H1 (cell line): Measurements from ENCODE around the gene SLC6A20. TPM values are rescaled to one million over a fixed set of nuclear protein-coding genes. Genes with fewer than 3 reads are reported as not detected.

Experiments
- CTCF ChIA-PET: fragments of 300-600 bp; sonication (Branson Sonifier 250); formaldehyde crosslinking; loops from one replicate; lab custom pipeline; 2021; ENCODE audit not compliant: partially characterized antibody; lab: Charles Lee
- POLR2A ChIA-PET: fragments of 300-600 bp; sonication (Branson Sonifier 250); formaldehyde crosslinking; loops from one replicate; lab custom pipeline; 2021; ENCODE audit warnings: inconsistent platforms; ENCODE audit not compliant: partially characterized antibody; lab: Charles Lee
- DNase-seq, 2 experiments: peaks; one replicate each; pipeline versions ENCODE4 v3.0.0 to v3.0.0-alpha.2; 2010 to 2022; ENCODE audit warnings: low spot score in 2 of 2, low read depth in 1 of 2, mixed read lengths in 1 of 2
- FAIRE-seq: peaks from 2 replicates; lab custom pipeline; 2011; peaks lifted over from hg19 to GRCh38; lab: Jason Lieb, UNC
- H2AFZ ChIP-seq: 2 replicates; pipeline ENCODE4 v1.8.1; 2012; ENCODE audit warnings: low read length, inconsistent platforms
- H2AK5ac ChIP-seq: 2 replicates; pipeline ENCODE4 v1.6.1; 2013; ENCODE audit warnings: low read depth, low read length
- H2BK120ac ChIP-seq: replicated peaks from 2 replicates; pipeline ENCODE3; 2013; ENCODE audit warnings: low read depth, low read length, inconsistent platforms
- H2BK12ac ChIP-seq: 2 replicates; pipeline ENCODE4 v1.6.1; 2013; ENCODE audit warnings: low read depth, low read length
- H2BK15ac ChIP-seq: 2 replicates; pipeline ENCODE4 v1.6.1; 2013; ENCODE audit warnings: low read length
- H2BK20ac ChIP-seq: 2 replicates; pipeline ENCODE4 v1.6.1; 2013; ENCODE audit warnings: low read length
- H2BK5ac ChIP-seq: 2 replicates; pipeline ENCODE4 v1.6.1; 2013; ENCODE audit warnings: low read depth, low read length
- H3K14ac ChIP-seq: 2 replicates; pipeline ENCODE4 v1.6.1; 2013; ENCODE audit warnings: inconsistent platforms; ENCODE audit not compliant: insufficient read length
- H3K18ac ChIP-seq: 2 replicates; pipeline ENCODE4 v1.6.1; 2013; ENCODE audit warnings: low read length; ENCODE audit errors: extremely low read depth
- H3K23ac ChIP-seq: 2 replicates; pipeline ENCODE4 v1.6.1; 2013; ENCODE audit warnings: inconsistent platforms; ENCODE audit not compliant: insufficient read length
- H3K23me2 ChIP-seq: 2 replicates; pipeline ENCODE4 v1.6.1; 2013; ENCODE audit warnings: low read depth, low read length
- H3K27ac ChIP-seq: 2 replicates; pipeline ENCODE4 v1.6.1; 2011; ENCODE audit warnings: low read depth, low read length, inconsistent platforms
- H3K27me3 ChIP-seq, 4 experiments: replicated peaks in 1 of 4; 1 replicate in 1 of 4; 2 replicates in 3 of 4; pipeline versions ENCODE4 v1.6.1 to v1.8.1; 2011 to 2013; ENCODE audit warnings: low read length in 3 of 4, mild to moderate bottlenecking in 3 of 4, inconsistent platforms in 2 of 4, mixed read lengths in 2 of 4, moderate library complexity in 1 of 4; ENCODE audit not compliant: control insufficient read depth in 3 of 4, insufficient read depth in 3 of 4; ENCODE audit errors: extremely low read depth in 1 of 4
- H3K36me3 ChIP-seq, 4 experiments: 2 replicates each; pipeline versions ENCODE4 v1.6.1 to v1.8.1; 2011 to 2013; ENCODE audit warnings: mild to moderate bottlenecking in 4 of 4, low read length in 3 of 4, moderate library complexity in 2 of 4, control low read depth in 1 of 4, inconsistent platforms in 1 of 4; ENCODE audit not compliant: insufficient read depth in 4 of 4, control insufficient read depth in 2 of 4
- H3K4ac ChIP-seq: replicated peaks from 2 replicates; pipeline ENCODE3; 2013; ENCODE audit warnings: low read length, low read depth, mixed read lengths, inconsistent platforms; ENCODE audit not compliant: insufficient read length
- H3K4me1 ChIP-seq, 4 experiments: replicated peaks in 1 of 4; 1 replicate in 1 of 4; 2 replicates in 3 of 4; pipeline versions ENCODE4 v1.6.1 to v1.8.1; 2011 to 2013; ENCODE audit warnings: low read length in 3 of 4, inconsistent platforms in 2 of 4, mixed read lengths in 1 of 4; ENCODE audit not compliant: insufficient read depth in 4 of 4, control insufficient read depth in 3 of 4
- H3K4me2 ChIP-seq, 2 experiments: 2 replicates each; pipeline versions ENCODE4 v1.6.1 to v1.8.1; 2011 to 2013; ENCODE audit warnings: low read depth in 2 of 2, low read length in 2 of 2, control low read depth in 1 of 2, inconsistent platforms in 1 of 2, mild to moderate bottlenecking in 1 of 2; ENCODE audit not compliant: insufficient read depth in 1 of 2
- H3K4me3 ChIP-seq, 4 experiments: fragments of 200-600, 300-600 bp in 1 of 4; sonication (generic), shearing (Covaris generic), sonication (Bioruptor Twin) in 1 of 4; 2 replicates each; pipeline versions ENCODE4 v1.5.1 to v1.8.1; 2011 to 2016; ENCODE audit warnings: low read length in 4 of 4, low read depth in 3 of 4, control low read depth in 2 of 4, inconsistent platforms in 2 of 4, mild to moderate bottlenecking in 2 of 4, mixed read lengths in 1 of 4, moderate library complexity in 1 of 4; ENCODE audit not compliant: insufficient read depth in 2 of 4; ENCODE audit errors: extremely low read depth in 1 of 4
- H3K56ac ChIP-seq: replicated peaks from 2 replicates; pipeline ENCODE3; 2013; ENCODE audit warnings: low read depth, mild to moderate bottlenecking, mixed read lengths, low read length, inconsistent platforms; ENCODE audit not compliant: insufficient read length
- H3K79me1 ChIP-seq: 2 replicates; pipeline ENCODE4 v1.6.1; 2013; ENCODE audit warnings: low read depth, low read length, control low read depth
- H3K79me2 ChIP-seq, 2 experiments: 2 replicates each; pipeline versions ENCODE4 v1.6.1 to v1.8.1; 2012 to 2013; ENCODE audit warnings: low read length in 2 of 2, mild to moderate bottlenecking in 2 of 2, inconsistent platforms in 1 of 2; ENCODE audit not compliant: insufficient read depth in 2 of 2, control insufficient read depth in 1 of 2
- H3K9ac ChIP-seq, 4 experiments: replicated peaks in 1 of 4; 1 replicate in 1 of 4; 2 replicates in 3 of 4; pipeline versions ENCODE4 v1.6.1 to v1.8.1; 2011 to 2013; ENCODE audit warnings: low read depth in 3 of 4, low read length in 3 of 4, control low read depth in 2 of 4, mild to moderate bottlenecking in 2 of 4, moderate library complexity in 2 of 4, inconsistent platforms in 1 of 4; ENCODE audit errors: extremely low read depth in 1 of 4
- H3K9me3 ChIP-seq, 2 experiments: 2 replicates each; pipeline versions ENCODE4 v1.6.1 to v1.8.1; 2012 to 2013; ENCODE audit warnings: mild to moderate bottlenecking in 2 of 2, moderate library complexity in 2 of 2, control low read depth in 1 of 2, inconsistent platforms in 1 of 2, low read depth in 1 of 2, low read length in 1 of 2, mixed read lengths in 1 of 2; ENCODE audit not compliant: insufficient read depth in 2 of 2
- H4K20me1 ChIP-seq, 2 experiments: replicated peaks in 1 of 2; 2 replicates each; pipeline versions ENCODE3 to v1.8.1; 2011 to 2013; ENCODE audit warnings: inconsistent platforms in 2 of 2, low read length in 2 of 2, mild to moderate bottlenecking in 1 of 2; ENCODE audit not compliant: insufficient read depth in 2 of 2, control insufficient read depth in 1 of 2
- H4K5ac ChIP-seq: 2 replicates; pipeline ENCODE4 v1.6.1; 2013; ENCODE audit warnings: low read length, low read depth, mixed read lengths, inconsistent platforms; ENCODE audit not compliant: insufficient read length
- H4K8ac ChIP-seq: 2 replicates; pipeline ENCODE4 v1.8.0; 2013; ENCODE audit warnings: mild to moderate bottlenecking, moderate library complexity, low read length, inconsistent platforms; ENCODE audit not compliant: insufficient read depth; ENCODE audit errors: extremely low read depth
- H4K91ac ChIP-seq: replicated peaks from 2 replicates; pipeline ENCODE3; 2013; ENCODE audit warnings: low read length, mixed read lengths, inconsistent platforms; ENCODE audit not compliant: insufficient read length
- CBX8 ChIP-seq: fragments of 300-800, 300-1000 bp; sonication (generic); IDR thresholded peaks from 2 replicates; pipeline ENCODE4 v1.7.1; 2016; ENCODE audit warnings: low read depth, low read length, borderline replicate concordance
- HDAC6 ChIP-seq: IDR thresholded peaks from one replicate; pipeline ENCODE4 v1.7.1; 2012; ENCODE audit warnings: low read depth, mild to moderate bottlenecking, inconsistent platforms, low read length, moderate library complexity
- MAFK ChIP-seq: IDR thresholded peaks from 2 replicates; pipeline ENCODE4 v1.6.1; 2012; ENCODE audit warnings: low read depth, mild to moderate bottlenecking, improper control_type of control experiment, low read length
- RFX5 ChIP-seq: IDR thresholded peaks from 2 replicates; pipeline ENCODE4 v1.6.1; 2011; ENCODE audit warnings: low read depth, low read length, improper control_type of control experiment, borderline replicate concordance
- SRF ChIP-seq: IDR thresholded peaks from 2 replicates; pipeline ENCODE4 v1.6.1; 2011; ENCODE audit warnings: mild to moderate bottlenecking, low read depth, low read length, moderate library complexity
- TCF12 ChIP-seq: IDR thresholded peaks from 2 replicates; pipeline ENCODE4 v1.6.1; 2011; ENCODE audit warnings: low read depth, mild to moderate bottlenecking, low read length
- polyA plus RNA-seq, 7 experiments: library from polyadenylated mRNA; depleted of rRNA in 3 of 7; stranded (reverse) in 5 of 7; unstranded in 2 of 7; fragments of >200 nt in 5 of 7; fragments of 200-250 nt in 2 of 7; gene quantifications; 1 replicate in 5 of 7; 2 replicates in 1 of 7; 4 replicates in 1 of 7; pipeline versions ENCODE4 v1.2.1 to v1.2.3, GENCODE V29; 2011 to 2013; ENCODE audit warnings: missing spikeins in 2 of 7, mixed read lengths in 2 of 7
- total RNA-seq: library from RNA; stranded (reverse); fragmentation: NEBNext Ultra II Directional; extraction: Animal tissue kit (Norgen Biotek cat#: 25700); gene quantifications from 2 replicates; pipeline ENCODE4 v1.2.1, GENCODE V29; 2021

SLC6A20 gene
- total and polyA plus RNA-seq, 2 of the 8 experiments (the other 6 are each of a cell fraction or from before 2014, with no cell fraction given): 0.05 TPM; not detected in 1

DNA sequence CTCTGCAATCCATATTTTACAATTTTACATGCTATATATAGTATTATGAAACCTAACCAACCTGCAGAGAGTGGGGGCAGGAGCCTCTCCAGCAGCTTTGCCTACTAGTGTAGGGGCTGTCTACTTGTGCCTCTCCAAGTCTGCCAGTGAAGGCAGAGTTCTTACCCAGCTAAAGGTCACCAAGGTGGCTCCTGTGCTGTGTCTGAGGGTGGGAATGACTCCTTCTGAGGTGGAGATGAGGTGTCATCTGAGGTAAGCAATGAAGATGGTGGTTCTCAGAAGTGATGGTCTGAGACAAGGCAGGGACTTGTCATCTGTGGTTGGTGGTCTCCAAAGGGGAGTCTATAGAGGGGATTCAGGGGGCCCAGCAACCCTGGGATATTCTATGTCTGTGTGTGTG is 59.6 kb downstream of the SLC6A20 start:
- H3K27me3 ChIP-seq: no peaks in the 10 kb centered on the region
- no peaks in the 10 kb centered on the region for H3K23me2 ChIP-seq
- ChIA-PET POLR2A (interaction anchor here (0.6 to 2.0 kb wide), 3 partner anchors 8 to 12 kb away, joined by 3 to 7 read pairs (median 4); no protein-coding TSS in a partner anchor), CTCF (interaction anchor here (1.2 kb wide), 1 partner anchor 32 kb away, joined by 3 read pairs; no protein-coding TSS in a partner anchor)
- no peak overlapping the region for H2BK15ac ChIP-seq
- H4K91ac ChIP-seq: no peak overlapping the region
- H3K27ac ChIP-seq: no peak overlapping the region
- H3K9ac ChIP-seq: no peak overlapping the region
- no peak overlapping the region for H3K23ac ChIP-seq
- no peak overlapping the region for H2BK12ac ChIP-seq
- H2BK120ac ChIP-seq: no peak overlapping the region
- no peak overlapping the region for H3K18ac ChIP-seq
- no peak overlapping the region for H4K8ac ChIP-seq
- no peak overlapping the region for H3K4me2 ChIP-seq
- no peak overlapping the region for H3K4ac ChIP-seq
- no peak overlapping the region for H2BK20ac ChIP-seq
- peaks cover 17 to 86% (median 39%) of the 10 kb centered on the region in 4 experiments for H3K36me3 ChIP-seq
- no peak overlapping the region for H3K14ac ChIP-seq
- no peak overlapping the region for H2BK5ac ChIP-seq
- no peaks in the 10 kb centered on the region for H3K9me3 ChIP-seq
- no peak overlapping the region for H3K56ac ChIP-seq
- no peak overlapping the region for H4K5ac ChIP-seq
- peaks cover 5 to 20% (median 13%) of the 10 kb centered on the region in 4 experiments for H3K4me1 ChIP-seq
- no peak for FAIRE-seq
- no peak overlapping the region for H2AFZ ChIP-seq
- no peak overlapping the region for H2AK5ac ChIP-seq
- H4K20me1 ChIP-seq: peaks cover 0 to 4% of the 10 kb centered on the region in 2 experiments
- no peak for DNase-seq
- no peaks in the 10 kb centered on the region; the same call in 1 of the 2 replicates for H3K79me1 ChIP-seq
- no peak overlapping the region for H3K4me3 ChIP-seq
- no peaks in the 10 kb centered on the region for H3K79me2 ChIP-seq
- TF ChIP-seq MAFK (no peak), RFX5 (no peak), TCF12 (no peak), HDAC6 (no peak), SRF (no peak), CBX8 (no peak)
